ENCODE results near the gene FBXO36.

FBXO36 gene

GRCh38 chr2:229879191-229879950 lies 42.9 kb upstream of the FBXO36 start:
- peaks cover 19% of the 10 kb centered on the region for H3K79me2 ChIP-seq (ENCODE audit: insufficient read depth, low read depth)
- H3K27ac ChIP-seq, result no peak overlapping the region
- H3K9ac ChIP-seq, result no peak overlapping the region
- H2AFZ ChIP-seq (ENCODE audit: low read depth), result no peak overlapping the region
- H3K4me2 ChIP-seq, result no peak overlapping the region
- TF ChIP-seq, protein P1, sequence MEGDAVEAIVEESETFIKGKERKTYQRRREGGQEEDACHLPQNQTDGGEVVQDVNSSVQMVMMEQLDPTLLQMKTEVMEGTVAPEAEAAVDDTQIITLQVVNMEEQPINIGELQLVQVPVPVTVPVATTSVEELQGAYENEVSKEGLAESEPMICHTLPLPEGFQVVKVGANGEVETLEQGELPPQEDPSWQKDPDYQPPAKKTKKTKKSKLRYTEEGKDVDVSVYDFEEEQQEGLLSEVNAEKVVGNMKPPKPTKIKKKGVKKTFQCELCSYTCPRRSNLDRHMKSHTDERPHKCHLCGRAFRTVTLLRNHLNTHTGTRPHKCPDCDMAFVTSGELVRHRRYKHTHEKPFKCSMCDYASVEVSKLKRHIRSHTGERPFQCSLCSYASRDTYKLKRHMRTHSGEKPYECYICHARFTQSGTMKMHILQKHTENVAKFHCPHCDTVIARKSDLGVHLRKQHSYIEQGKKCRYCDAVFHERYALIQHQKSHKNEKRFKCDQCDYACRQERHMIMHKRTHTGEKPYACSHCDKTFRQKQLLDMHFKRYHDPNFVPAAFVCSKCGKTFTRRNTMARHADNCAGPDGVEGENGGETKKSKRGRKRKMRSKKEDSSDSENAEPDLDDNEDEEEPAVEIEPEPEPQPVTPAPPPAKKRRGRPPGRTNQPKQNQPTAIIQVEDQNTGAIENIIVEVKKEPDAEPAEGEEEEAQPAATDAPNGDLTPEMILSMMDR (conservative IDR thresholded peaks at IDR 0.05; ENCODE audit: low read depth, low read length), result no peak
- H4K20me1 ChIP-seq (ENCODE audit: insufficient read depth), result no peaks in the 10 kb centered on the region
- H3K36me3 ChIP-seq (ENCODE audit: insufficient read depth), result no peaks in the 10 kb centered on the region
- no peaks in the 10 kb centered on the region for H3K27me3 ChIP-seq (ENCODE audit: insufficient read depth, low read depth)
- H3K4me3 ChIP-seq (IDR thresholded peaks at IDR 0.05; ENCODE audit: insufficient read depth, low read depth, low read length), result no peak overlapping the region
- peaks cover 25% of the 10 kb centered on the region for H3K4me1 ChIP-seq (ENCODE audit: low read depth, poor library complexity, severe bottlenecking)

DNA sequence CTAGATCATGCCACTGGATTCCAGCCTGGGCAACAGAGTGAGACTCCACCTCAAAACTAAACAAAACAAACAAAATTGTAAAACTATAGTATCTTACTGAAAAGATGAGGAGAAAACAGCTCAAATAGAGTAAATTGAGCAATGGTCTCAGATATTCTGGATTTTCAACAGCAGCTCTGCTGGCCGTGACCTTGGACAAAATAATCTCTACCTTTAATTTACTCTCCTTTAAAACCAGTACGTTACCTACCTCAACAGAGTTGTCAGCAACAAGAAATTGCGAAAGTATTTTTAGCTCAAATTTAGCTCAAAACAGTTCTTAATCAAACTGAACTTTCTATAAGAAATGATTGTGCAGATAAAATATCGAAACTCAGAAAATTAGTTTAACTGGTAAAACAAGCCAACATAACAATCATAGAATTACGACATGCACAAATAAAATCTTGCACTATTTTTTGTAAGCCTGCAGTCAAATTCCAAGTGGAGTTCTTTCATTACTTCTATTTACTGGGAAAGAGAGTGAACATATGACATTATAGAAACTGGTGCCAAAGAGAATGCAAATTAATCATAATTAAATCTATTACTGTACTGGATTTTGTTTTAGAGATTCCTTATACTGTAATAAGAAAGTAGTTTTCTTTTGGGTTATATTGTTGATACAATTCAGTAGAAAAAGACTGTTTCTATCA lies 41.3 kb upstream of the FBXO36 start:
- no peaks in the 10 kb centered on the region for H4K20me1 ChIP-seq (ENCODE audit: insufficient read depth)
- no peak overlapping the region for H3K4me2 ChIP-seq
- H3K27me3 ChIP-seq (ENCODE audit: insufficient read depth, low read depth), result no peaks in the 10 kb centered on the region
- TF ChIP-seq, protein P1 (conservative IDR thresholded peaks at IDR 0.05; ENCODE audit: low read depth, low read length), result no peak
- H3K36me3 ChIP-seq (ENCODE audit: insufficient read depth), result no peaks in the 10 kb centered on the region
- no peak overlapping the region for H3K4me3 ChIP-seq (IDR thresholded peaks at IDR 0.05; ENCODE audit: insufficient read depth, low read depth, low read length)
- no peak overlapping the region for H2AFZ ChIP-seq (ENCODE audit: low read depth)
- peaks cover 10% of the 10 kb centered on the region for H3K4me1 ChIP-seq (ENCODE audit: low read depth, poor library complexity, severe bottlenecking)
- 0 out of 2 replicates have a peak, but pooled peaks cover 12% of the 10 kb centered on the region for H3K79me2 ChIP-seq (ENCODE audit: insufficient read depth, low read depth)
- H3K9ac ChIP-seq, result no peak overlapping the region
- H3K27ac ChIP-seq, result no peak overlapping the region

GRCh38 chr2:229882583-229882982 lies 39.7 kb upstream of the FBXO36 start:
- no peak overlapping the region for H3K9ac ChIP-seq
- no peak overlapping the region for H3K4me2 ChIP-seq
- TF ChIP-seq, protein P1 (conservative IDR thresholded peaks at IDR 0.05; ENCODE audit: low read depth, low read length), result no peak
- H4K20me1 ChIP-seq (ENCODE audit: insufficient read depth), result no peaks in the 10 kb centered on the region
- H3K27me3 ChIP-seq (ENCODE audit: insufficient read depth, low read depth), result no peaks in the 10 kb centered on the region
- no peak overlapping the region for H3K27ac ChIP-seq
- H2AFZ ChIP-seq (ENCODE audit: low read depth), result no peak overlapping the region
- H3K36me3 ChIP-seq (ENCODE audit: insufficient read depth), result no peaks in the 10 kb centered on the region
- H3K79me2 ChIP-seq (ENCODE audit: insufficient read depth, low read depth), result 0 out of 2 replicates have a peak, but pooled peaks cover 12% of the 10 kb centered on the region
- H3K4me1 ChIP-seq (ENCODE audit: low read depth, poor library complexity, severe bottlenecking), result no peaks in the 10 kb centered on the region
- H3K4me3 ChIP-seq (IDR thresholded peaks at IDR 0.05; ENCODE audit: insufficient read depth, low read depth, low read length), result no peak overlapping the region

DNA sequence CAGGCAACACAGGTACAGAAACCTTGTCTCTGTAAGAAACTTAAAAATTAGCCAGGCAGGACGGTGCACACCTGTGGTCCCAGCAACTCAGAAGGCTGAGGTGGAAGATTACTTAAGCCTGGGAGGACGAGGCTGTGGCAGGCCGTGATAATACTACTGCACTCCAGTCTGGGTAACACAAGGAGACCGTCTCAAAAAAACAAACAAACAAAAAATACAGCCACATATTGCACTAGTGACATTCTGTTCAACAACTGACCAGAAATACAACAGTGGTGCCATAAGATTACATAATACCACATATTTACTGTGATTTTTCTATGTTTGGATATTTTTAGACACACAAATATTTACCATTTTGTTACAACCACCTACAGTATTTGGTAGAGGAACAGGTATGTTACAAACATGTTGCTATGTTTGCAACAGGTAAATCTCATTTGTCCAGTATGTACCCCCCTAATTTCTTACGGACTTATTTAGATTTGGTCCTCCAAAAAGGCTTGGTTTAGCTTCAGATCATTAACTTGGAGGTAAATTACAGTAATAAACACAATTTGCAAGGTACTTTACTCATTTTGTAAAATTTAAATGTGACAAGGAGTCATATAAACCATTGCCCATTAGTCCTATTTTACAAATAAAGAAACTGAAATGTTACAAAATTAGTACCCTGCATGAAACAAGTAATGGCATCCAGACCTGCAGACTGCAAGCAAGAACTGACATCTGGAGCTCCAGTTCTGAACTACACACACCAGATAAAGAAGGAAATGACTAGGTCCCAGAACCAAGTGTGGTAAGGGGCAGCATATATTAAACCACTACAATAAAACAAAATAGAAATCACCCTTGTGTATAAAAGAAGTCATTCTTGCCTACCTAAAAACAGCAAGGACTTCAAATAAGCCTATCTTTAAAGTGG lies 37.3 kb upstream of the FBXO36 start:
- Histone ChIP-seq H3K79me2 (ENCODE audit: insufficient read depth, low read depth) (0 out of 2 replicates have a peak, but pooled peaks cover 12% of the 10 kb centered on the region), H3K27ac (no peak overlapping the region), H3K4me1 (ENCODE audit: low read depth, poor library complexity, severe bottlenecking) (no peaks in the 10 kb centered on the region), H3K4me3 (IDR thresholded peaks at IDR 0.05; ENCODE audit: insufficient read depth, low read depth, low read length) (no peak overlapping the region), H3K4me2 (no peak overlapping the region), H4K20me1 (ENCODE audit: insufficient read depth) (no peaks in the 10 kb centered on the region), H3K9ac (no peak overlapping the region), H2AFZ (ENCODE audit: low read depth) (no peak overlapping the region), H3K27me3 (ENCODE audit: insufficient read depth, low read depth) (no peaks in the 10 kb centered on the region), H3K36me3 (ENCODE audit: insufficient read depth) (no peaks in the 10 kb centered on the region)
- TF ChIP-seq, protein P1 (conservative IDR thresholded peaks at IDR 0.05; ENCODE audit: low read depth, low read length), result no peak

Data from KMS-11 (cell line).